Sigmoid colon (tissue), 4 donors: ENCODE data around the gene MYO7B.

Experiments used
- EP300 ChIP-seq, 4 donors: sonication (generic); formaldehyde crosslinking; IDR thresholded peaks; one replicate each; pipeline ENCODE4 v1.6.1; 2017; ENCODE audit warnings: antibody characterized with exemption in 4 of 4
- TF ChIP-seq, protein P1 (sequence below), 4 experiments: fragments of 450-650 bp in 3 of 4; fragments of 200-600 bp in 1 of 4; IDR thresholded peaks; one replicate each; pipeline ENCODE4 v1.5.1; 2016 to 2019; ENCODE audit warnings: antibody characterized with exemption in 4 of 4, mild to moderate bottlenecking in 3 of 4, moderate library complexity in 2 of 4

DNA sequence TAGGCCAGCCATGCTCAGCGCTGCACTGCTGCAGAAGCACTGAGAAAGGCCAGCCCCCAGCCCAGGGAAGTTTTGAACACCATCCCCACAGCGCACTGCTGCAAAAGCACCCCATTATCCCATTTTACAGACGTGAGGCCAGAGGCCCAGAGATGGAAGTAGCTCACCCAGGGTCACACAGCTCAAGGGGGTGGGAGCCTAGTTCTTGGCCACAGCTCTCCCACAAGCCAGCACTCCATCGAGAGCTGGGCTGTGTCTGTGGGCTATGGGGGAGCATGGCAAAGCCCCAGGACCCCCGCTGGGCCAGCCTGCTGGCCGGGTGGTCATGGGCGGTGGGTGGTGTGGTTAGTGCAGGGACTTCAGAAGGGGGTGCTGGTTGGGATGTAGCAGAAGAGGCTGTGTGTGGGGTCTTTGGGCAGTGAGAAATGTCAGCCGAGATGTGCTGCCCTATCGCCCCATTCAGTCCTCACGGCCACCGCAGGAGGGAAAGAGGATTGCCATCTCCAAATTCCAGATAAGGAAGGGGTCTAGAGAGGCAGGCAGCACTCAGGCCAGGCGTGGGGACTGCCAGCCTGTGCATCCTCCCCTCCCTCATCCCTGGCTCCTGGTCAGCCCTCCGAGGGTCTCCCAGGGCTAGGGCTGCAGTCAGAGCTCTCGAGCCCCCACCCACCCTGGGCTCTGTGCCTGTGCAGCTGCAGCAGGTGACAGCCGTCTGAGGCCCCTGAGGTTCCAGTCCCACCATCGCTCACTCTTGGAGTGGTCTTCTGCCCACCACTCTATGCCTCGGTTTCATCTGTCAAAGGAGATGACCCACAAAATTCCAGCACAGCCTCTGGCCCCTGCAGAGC, 93.5 kb downstream of the MYO7B start:
- TF ChIP-seq, protein P1, sequence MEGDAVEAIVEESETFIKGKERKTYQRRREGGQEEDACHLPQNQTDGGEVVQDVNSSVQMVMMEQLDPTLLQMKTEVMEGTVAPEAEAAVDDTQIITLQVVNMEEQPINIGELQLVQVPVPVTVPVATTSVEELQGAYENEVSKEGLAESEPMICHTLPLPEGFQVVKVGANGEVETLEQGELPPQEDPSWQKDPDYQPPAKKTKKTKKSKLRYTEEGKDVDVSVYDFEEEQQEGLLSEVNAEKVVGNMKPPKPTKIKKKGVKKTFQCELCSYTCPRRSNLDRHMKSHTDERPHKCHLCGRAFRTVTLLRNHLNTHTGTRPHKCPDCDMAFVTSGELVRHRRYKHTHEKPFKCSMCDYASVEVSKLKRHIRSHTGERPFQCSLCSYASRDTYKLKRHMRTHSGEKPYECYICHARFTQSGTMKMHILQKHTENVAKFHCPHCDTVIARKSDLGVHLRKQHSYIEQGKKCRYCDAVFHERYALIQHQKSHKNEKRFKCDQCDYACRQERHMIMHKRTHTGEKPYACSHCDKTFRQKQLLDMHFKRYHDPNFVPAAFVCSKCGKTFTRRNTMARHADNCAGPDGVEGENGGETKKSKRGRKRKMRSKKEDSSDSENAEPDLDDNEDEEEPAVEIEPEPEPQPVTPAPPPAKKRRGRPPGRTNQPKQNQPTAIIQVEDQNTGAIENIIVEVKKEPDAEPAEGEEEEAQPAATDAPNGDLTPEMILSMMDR (IDR thresholded peaks at IDR 0.05), result no peak
- TF ChIP-seq EP300 (IDR thresholded peaks at IDR 0.05), result no peak
